H9 (cell line): ENCODE data around the gene SLX4. TPM values are rescaled to one million over a fixed set of nuclear protein-coding genes. Genes with fewer than 3 reads are reported as not detected.

Source experiments
- DNase-seq: peaks from one replicate; pipeline ENCODE4 v3.0.0-alpha.2; 2017
- H2AFZ ChIP-seq: one replicate; pipeline ENCODE4 v1.6.1; 2013; ENCODE audit warnings: mild to moderate bottlenecking, low read length, control low read depth, moderate library complexity
- H2AK5ac ChIP-seq: 2 replicates; pipeline ENCODE4 v1.6.1; 2013; ENCODE audit warnings: low read length, control low read depth, mixed read lengths; ENCODE audit not compliant: insufficient read length
- H2BK120ac ChIP-seq: one replicate; pipeline ENCODE4 v1.6.1; 2013; ENCODE audit warnings: low read depth, mild to moderate bottlenecking, low read length, control low read depth, inconsistent platforms; ENCODE audit not compliant: poor library complexity, severe bottlenecking
- H2BK12ac ChIP-seq: 2 replicates; pipeline ENCODE4 v1.6.1; 2013; ENCODE audit warnings: low read length, control low read depth, mixed read lengths, low read depth; ENCODE audit not compliant: insufficient read length
- H2BK15ac ChIP-seq: 2 replicates; pipeline ENCODE4 v1.6.1; 2013; ENCODE audit warnings: low read depth, low read length, control low read depth
- H2BK20ac ChIP-seq: one replicate; pipeline ENCODE4 v1.6.1; 2013; ENCODE audit warnings: low read depth, mild to moderate bottlenecking, low read length, control low read depth, inconsistent platforms; ENCODE audit not compliant: poor library complexity, severe bottlenecking
- H2BK5ac ChIP-seq: 2 replicates; pipeline ENCODE4 v1.6.1; 2013; ENCODE audit warnings: low read length, control low read depth, mixed read lengths; ENCODE audit not compliant: insufficient read length
- H3K14ac ChIP-seq: 2 replicates; pipeline ENCODE4 v1.6.1; 2013; ENCODE audit warnings: low read length, control low read depth; ENCODE audit not compliant: insufficient read depth
- H3K18ac ChIP-seq: 2 replicates; pipeline ENCODE4 v1.6.1; 2013; ENCODE audit warnings: low read depth, mild to moderate bottlenecking, mixed read lengths, low read length, control low read depth; ENCODE audit not compliant: insufficient read length
- H3K23ac ChIP-seq: 2 replicates; pipeline ENCODE4 v1.6.1; 2013; ENCODE audit warnings: low read length, control low read depth, mixed read lengths, low read depth; ENCODE audit not compliant: insufficient read length
- H3K23me2 ChIP-seq: 2 replicates; pipeline ENCODE4 v1.6.1; 2013; ENCODE audit warnings: low read depth, mild to moderate bottlenecking, mixed read lengths, low read length, control low read depth; ENCODE audit not compliant: insufficient read length, poor library complexity, severe bottlenecking
- H3K27ac ChIP-seq: 2 replicates; pipeline ENCODE4 v1.5.1; 2013; ENCODE audit warnings: low read length, control low read depth, mixed read lengths, low read depth; ENCODE audit not compliant: insufficient read length
- H3K27me3 ChIP-seq: 2 replicates; pipeline ENCODE4 v1.6.1; 2013; ENCODE audit warnings: low read length, control low read depth, inconsistent platforms; ENCODE audit not compliant: insufficient read depth
- H3K4ac ChIP-seq: 2 replicates; pipeline ENCODE4 v1.6.1; 2013; ENCODE audit warnings: low read depth, mild to moderate bottlenecking, control low read depth, inconsistent platforms, low read length, moderate library complexity
- H3K4me1 ChIP-seq: 2 replicates; pipeline ENCODE4 v1.6.1; 2013; ENCODE audit warnings: low read length, control low read depth, inconsistent platforms; ENCODE audit not compliant: insufficient read depth
- H3K4me2 ChIP-seq: 2 replicates; pipeline ENCODE4 v1.6.1; 2013; ENCODE audit warnings: low read length, control low read depth, mixed read lengths; ENCODE audit not compliant: insufficient read length, insufficient read depth
- H3K56ac ChIP-seq: 2 replicates; pipeline ENCODE4 v1.6.1; 2013; ENCODE audit warnings: low read depth, mild to moderate bottlenecking, mixed read lengths, low read length, control low read depth; ENCODE audit not compliant: insufficient read length
- H3K79me1 ChIP-seq: 2 replicates; pipeline ENCODE4 v1.6.1; 2013; ENCODE audit warnings: low read depth, mild to moderate bottlenecking, moderate library complexity, low read length, control low read depth, inconsistent platforms; ENCODE audit not compliant: insufficient read depth, poor library complexity, severe bottlenecking
- H3K79me2 ChIP-seq: 2 replicates; pipeline ENCODE4 v1.6.1; 2013; ENCODE audit warnings: low read length, control low read depth, inconsistent platforms; ENCODE audit not compliant: insufficient read depth
- H3K9ac ChIP-seq: 2 replicates; pipeline ENCODE4 v1.6.1; 2013; ENCODE audit warnings: low read length, control low read depth, mixed read lengths; ENCODE audit not compliant: insufficient read length; ENCODE audit errors: extremely low read depth
- H3K9me3 ChIP-seq: one replicate; pipeline ENCODE4 v1.6.1; 2013; ENCODE audit warnings: low read depth, low read length, inconsistent platforms; ENCODE audit not compliant: control insufficient read depth
- H3T11ph ChIP-seq: one replicate; pipeline ENCODE4 v1.6.1; 2013; ENCODE audit warnings: mild to moderate bottlenecking, low read length, control low read depth, inconsistent platforms
- H4K20me1 ChIP-seq: one replicate; pipeline ENCODE4 v1.6.1; 2013; ENCODE audit not compliant: control insufficient read depth, insufficient read length, insufficient read depth
- H4K5ac ChIP-seq: 2 replicates; pipeline ENCODE4 v1.6.1; 2013; ENCODE audit warnings: low read depth, mild to moderate bottlenecking, mixed read lengths, low read length, control low read depth; ENCODE audit not compliant: insufficient read length
- H4K8ac ChIP-seq: replicated peaks from 2 replicates; pipeline ENCODE4 v1.6.1; 2013; ENCODE audit warnings: low read length, control low read depth, mixed read lengths, low read depth; ENCODE audit not compliant: insufficient read length
- H4K91ac ChIP-seq: 2 replicates; pipeline ENCODE4 v1.6.1; 2013; ENCODE audit warnings: low read depth, mild to moderate bottlenecking, moderate library complexity, mixed read lengths, low read length, control low read depth; ENCODE audit not compliant: insufficient read length
- H3K27ac Mint-ChIP-seq, 3 experiments: 2 replicates in 2 of 3; 3 replicates in 1 of 3; pipeline ENCODE4 v1.8.0; 2020 to 2021; ENCODE audit warnings: mixed read lengths in 3 of 3, mild to moderate bottlenecking in 1 of 3, moderate library complexity in 1 of 3
- H3K27me3 Mint-ChIP-seq: 2 replicates; pipeline ENCODE4 v1.8.0; 2021; ENCODE audit warnings: low read depth, mild to moderate bottlenecking, moderate library complexity, mixed read lengths
- H3K36me3 Mint-ChIP-seq, 3 experiments: 2 replicates in 2 of 3; 3 replicates in 1 of 3; pipeline ENCODE4 v1.8.0; 2020 to 2021; ENCODE audit warnings: low read depth in 3 of 3, mixed read lengths in 3 of 3; ENCODE audit not compliant: insufficient read depth in 1 of 3
- H3K4me1 Mint-ChIP-seq, 2 experiments: 2 replicates each; pipeline ENCODE4 v1.8.0; 2020; ENCODE audit warnings: mixed read lengths in 2 of 2
- H3K4me3 Mint-ChIP-seq, 2 experiments: 2 replicates in 1 of 2; 3 replicates in 1 of 2; pipeline ENCODE4 v1.8.0; 2020 to 2021; ENCODE audit warnings: mild to moderate bottlenecking in 2 of 2, mixed read lengths in 2 of 2, moderate library complexity in 1 of 2
- H3K9me3 Mint-ChIP-seq, 2 experiments: 2 replicates in 1 of 2; 3 replicates in 1 of 2; pipeline ENCODE4 v1.8.0; 2020; ENCODE audit warnings: mild to moderate bottlenecking in 2 of 2, mixed read lengths in 2 of 2, moderate library complexity in 1 of 2
- WGBS: extraction: QIAGEN DNeasy Blood & Tissue Kit; methylation state at CpG from one replicate; pipeline ENCODE4 v1.1.7; 2013; ENCODE audit warnings: missing lambda C conversion rate, low lambda C conversion rate, mixed read lengths; ENCODE audit not compliant: insufficient read length; ENCODE audit errors: extremely low coverage; 5-methylcytosine and 5-hydroxymethylcytosine counted together
- total RNA-seq: library from RNA; stranded (reverse); gene quantifications from 2 replicates; pipeline ENCODE4 v1.2.1, GENCODE V29; 2021
- TF ChIP-seq, protein P1 (sequence below): fragments of 200-600 bp; sonication (generic); conservative IDR thresholded peaks from 3 replicates; pipeline ENCODE4 v1.8.0; 2021; ENCODE audit warnings: antibody characterized with exemption, mild to moderate bottlenecking

The SLX4 gene
- total RNA-seq, 1 experiment from 2014 or later, result 9.9 TPM

DNA sequence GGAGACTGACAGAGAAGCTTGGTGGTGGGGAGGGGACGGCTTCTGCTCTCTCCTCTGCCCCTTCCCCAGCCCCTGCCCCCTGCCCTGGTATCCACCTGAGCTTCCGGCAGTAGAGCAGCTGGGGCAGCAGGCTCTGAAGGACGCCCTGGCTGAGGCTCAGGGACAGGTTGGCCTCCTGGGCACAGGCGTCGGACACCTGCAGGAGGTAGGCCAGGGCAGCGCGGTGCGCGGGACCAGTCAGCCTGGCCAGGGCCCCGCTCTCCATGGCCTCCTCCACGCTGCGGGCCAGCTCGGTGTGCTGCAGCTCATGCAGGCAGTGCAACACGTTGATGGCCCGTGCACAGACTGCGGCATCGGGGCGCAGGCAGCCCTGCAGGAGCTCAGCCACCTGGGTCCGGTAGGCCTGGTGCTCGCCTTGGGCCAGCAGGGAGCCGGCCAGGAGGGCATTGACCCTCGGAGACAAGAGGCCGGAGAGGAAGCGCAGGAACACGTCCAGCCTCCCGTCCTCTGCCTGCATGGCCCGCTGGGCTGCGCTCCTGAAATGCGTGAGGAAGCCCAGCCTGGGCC, 48.4 kb downstream of the SLX4 start:
- Histone ChIP-seq H4K8ac (no peak overlapping the region), H3K14ac (no peak overlapping the region; the same call in 1 of the 2 replicates), H3K56ac (no peak overlapping the region), H3K23me2 (peaks cover 6% of the 10 kb centered on the region), H2BK15ac (no peak overlapping the region; the same call in 1 of the 2 replicates), H3K27me3 (no peaks in the 10 kb centered on the region), H3K4ac (no peak overlapping the region), H2BK12ac (no peak overlapping the region), H2BK5ac (no peak overlapping the region), H3K27ac (no peak overlapping the region), H3K4me2 (no peak overlapping the region), H3K9me3 (no peaks in the 10 kb centered on the region), H2BK20ac (no peak overlapping the region), H4K5ac (no peak overlapping the region), H4K20me1 (no peaks in the 10 kb centered on the region), H3K79me1 (no peaks in the 10 kb centered on the region), H2BK120ac (no peak overlapping the region), H3K23ac (no peak overlapping the region), H3K4me1 (no peaks in the 10 kb centered on the region), H3K79me2 (no peaks in the 10 kb centered on the region), H2AFZ (no peak overlapping the region), H3K9ac (no peak overlapping the region), H4K91ac (no peak overlapping the region), H3K18ac (no peak overlapping the region), H2AK5ac (no peak overlapping the region), H3T11ph (no peak overlapping the region)
- WGBS, result no CpG with 5 or more reads among the region's 29 CpGs
- TF ChIP-seq, protein P1, sequence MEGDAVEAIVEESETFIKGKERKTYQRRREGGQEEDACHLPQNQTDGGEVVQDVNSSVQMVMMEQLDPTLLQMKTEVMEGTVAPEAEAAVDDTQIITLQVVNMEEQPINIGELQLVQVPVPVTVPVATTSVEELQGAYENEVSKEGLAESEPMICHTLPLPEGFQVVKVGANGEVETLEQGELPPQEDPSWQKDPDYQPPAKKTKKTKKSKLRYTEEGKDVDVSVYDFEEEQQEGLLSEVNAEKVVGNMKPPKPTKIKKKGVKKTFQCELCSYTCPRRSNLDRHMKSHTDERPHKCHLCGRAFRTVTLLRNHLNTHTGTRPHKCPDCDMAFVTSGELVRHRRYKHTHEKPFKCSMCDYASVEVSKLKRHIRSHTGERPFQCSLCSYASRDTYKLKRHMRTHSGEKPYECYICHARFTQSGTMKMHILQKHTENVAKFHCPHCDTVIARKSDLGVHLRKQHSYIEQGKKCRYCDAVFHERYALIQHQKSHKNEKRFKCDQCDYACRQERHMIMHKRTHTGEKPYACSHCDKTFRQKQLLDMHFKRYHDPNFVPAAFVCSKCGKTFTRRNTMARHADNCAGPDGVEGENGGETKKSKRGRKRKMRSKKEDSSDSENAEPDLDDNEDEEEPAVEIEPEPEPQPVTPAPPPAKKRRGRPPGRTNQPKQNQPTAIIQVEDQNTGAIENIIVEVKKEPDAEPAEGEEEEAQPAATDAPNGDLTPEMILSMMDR, result no peak
- no peak for DNase-seq
- H3K4me1 Mint-ChIP-seq, result peaks cover 3 to 9% of the 10 kb centered on the region in 2 experiments; a peak in 3 of 4 replicates
- H3K27ac Mint-ChIP-seq, result no peak overlapping the region
- H3K27me3 Mint-ChIP-seq, result no peaks in the 10 kb centered on the region; the same call in none of the 2 replicates
- H3K4me3 Mint-ChIP-seq, result no peak overlapping the region
- H3K36me3 Mint-ChIP-seq, result no peaks in the 10 kb centered on the region; a peak in 1 of 7 replicates
- H3K9me3 Mint-ChIP-seq, result no peaks in the 10 kb centered on the region
